Suprapubic skin (tissue), 4 donors: ENCODE data around the gene ISLR2. TPM values are rescaled to one million over a fixed set of nuclear protein-coding genes. Genes with fewer than 3 reads are reported as not detected.

Experiments
- DNase-seq, 2 donors: peaks; one replicate each; pipeline ENCODE4 v3.0.0-alpha.2; 2019; ENCODE audit warnings: low spot score in 2 of 2
- H3K27ac ChIP-seq: fragments of 200-600 bp; sonication (generic); one replicate; pipeline ENCODE4 v1.5.1; 2019
- H3K27me3 ChIP-seq: fragments of 200-600 bp; sonication (generic); one replicate; pipeline ENCODE4 v1.5.1; 2019
- H3K36me3 ChIP-seq: fragments of 200-600 bp; sonication (generic); one replicate; pipeline ENCODE4 v1.5.1; 2019
- H3K4me1 ChIP-seq: fragments of 200-600 bp; sonication (generic); one replicate; pipeline ENCODE4 v1.5.1; 2019
- H3K4me3 ChIP-seq: fragments of 200-600 bp; sonication (generic); one replicate; pipeline ENCODE4 v1.5.1; 2019; ENCODE audit warnings: mild to moderate bottlenecking
- H3K9me3 ChIP-seq: fragments of 200-600 bp; sonication (generic); one replicate; pipeline ENCODE4 v1.5.1; 2019
- EP300 ChIP-seq: sonication (generic); formaldehyde crosslinking; IDR thresholded peaks from one replicate; pipeline ENCODE4 v1.6.1; 2017; ENCODE audit warnings: antibody characterized with exemption
- POLR2A ChIP-seq, 2 donors: fragments of 450-650 bp; IDR thresholded peaks; one replicate each; pipeline ENCODE4 v1.6.1; 2017; ENCODE audit warnings: antibody characterized with exemption in 2 of 2, mild to moderate bottlenecking in 2 of 2, moderate library complexity in 2 of 2
- POLR2AphosphoS5 ChIP-seq, 3 donors: sonication (generic); formaldehyde crosslinking; IDR thresholded peaks; one replicate each; pipeline ENCODE4 v1.6.1; 2017; ENCODE audit warnings: antibody characterized with exemption in 3 of 3
- WGBS: methylation state at CpG from one replicate; pipeline ENCODE4 v1.1.5; 2018; 5-methylcytosine and 5-hydroxymethylcytosine counted together
- total RNA-seq, 4 donors: library from RNA; depleted of rRNA; stranded (reverse); fragments of >200 nt; gene quantifications; one replicate each; pipeline ENCODE4 v1.1.0, GENCODE V29; 2016
- TF ChIP-seq, protein P1 (sequence below), 2 donors: fragments of 200-600 bp in 1 of 2; fragments of 450-650 bp in 1 of 2; sonication (generic) in 1 of 2; IDR thresholded peaks; one replicate each; pipeline ENCODE4 v1.5.1; 2016 to 2019; ENCODE audit warnings: antibody characterized with exemption in 2 of 2, mild to moderate bottlenecking in 1 of 2, moderate library complexity in 1 of 2

The ISLR2 gene
- total RNA-seq, 4 donors from 2014 or later = 0.57 to 1.9 (median 1.1) TPM; not detected in 1

- TF ChIP-seq, protein P1, sequence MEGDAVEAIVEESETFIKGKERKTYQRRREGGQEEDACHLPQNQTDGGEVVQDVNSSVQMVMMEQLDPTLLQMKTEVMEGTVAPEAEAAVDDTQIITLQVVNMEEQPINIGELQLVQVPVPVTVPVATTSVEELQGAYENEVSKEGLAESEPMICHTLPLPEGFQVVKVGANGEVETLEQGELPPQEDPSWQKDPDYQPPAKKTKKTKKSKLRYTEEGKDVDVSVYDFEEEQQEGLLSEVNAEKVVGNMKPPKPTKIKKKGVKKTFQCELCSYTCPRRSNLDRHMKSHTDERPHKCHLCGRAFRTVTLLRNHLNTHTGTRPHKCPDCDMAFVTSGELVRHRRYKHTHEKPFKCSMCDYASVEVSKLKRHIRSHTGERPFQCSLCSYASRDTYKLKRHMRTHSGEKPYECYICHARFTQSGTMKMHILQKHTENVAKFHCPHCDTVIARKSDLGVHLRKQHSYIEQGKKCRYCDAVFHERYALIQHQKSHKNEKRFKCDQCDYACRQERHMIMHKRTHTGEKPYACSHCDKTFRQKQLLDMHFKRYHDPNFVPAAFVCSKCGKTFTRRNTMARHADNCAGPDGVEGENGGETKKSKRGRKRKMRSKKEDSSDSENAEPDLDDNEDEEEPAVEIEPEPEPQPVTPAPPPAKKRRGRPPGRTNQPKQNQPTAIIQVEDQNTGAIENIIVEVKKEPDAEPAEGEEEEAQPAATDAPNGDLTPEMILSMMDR (IDR thresholded peaks at IDR 0.05) = no peak
- no peak for TF ChIP-seq POLR2A (IDR thresholded peaks at IDR 0.05)
- no peak for TF ChIP-seq POLR2AphosphoS5 (IDR thresholded peaks at IDR 0.05)
- no peak for TF ChIP-seq EP300
- DNase-seq = no peak
- 73% methylated on average over 7 of the region's 7 CpGs for WGBS
- Histone ChIP-seq H3K4me1 (no peaks in the 10 kb centered on the region), H3K27me3 (no peaks in the 10 kb centered on the region), H3K9me3 (no peaks in the 10 kb centered on the region), H3K36me3 (no peaks in the 10 kb centered on the region), H3K4me3 (no peak overlapping the region), H3K27ac (no peak overlapping the region)
Observed at GRCh38 chr15:74109713-74110112, 20.7 kb upstream of the ISLR2 start.

DNA sequence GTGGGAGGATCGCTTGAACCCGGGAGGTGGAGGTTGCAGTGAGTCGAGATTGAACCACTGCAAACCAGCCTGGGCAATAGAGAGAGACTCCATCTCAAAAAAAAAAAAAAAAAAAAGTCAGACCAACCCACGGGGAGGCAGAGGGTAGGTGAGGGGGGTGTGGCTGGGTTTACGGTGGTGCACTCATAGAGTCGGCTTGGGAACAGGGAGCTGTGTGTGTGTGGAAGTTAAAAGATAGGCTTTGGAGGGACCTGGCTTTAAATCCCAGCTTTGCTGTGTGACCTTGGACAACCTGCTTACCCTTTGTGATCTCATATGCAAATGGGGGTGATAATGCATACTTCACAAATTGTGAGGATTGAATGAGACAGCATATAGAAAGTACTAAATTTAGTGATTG, 10.0 kb upstream of the ISLR2 start:
- H3K9me3 ChIP-seq = no peaks in the 10 kb centered on the region
- WGBS = 72% methylated on average over 6 of the region's 6 CpGs
- no peaks in the 10 kb centered on the region for H3K4me1 ChIP-seq
- TF ChIP-seq POLR2A (IDR thresholded peaks at IDR 0.05) = no peak
- TF ChIP-seq, protein P1 (IDR thresholded peaks at IDR 0.05) = no peak
- no peak for TF ChIP-seq POLR2AphosphoS5 (IDR thresholded peaks at IDR 0.05)
- no peak for TF ChIP-seq EP300
- H3K4me3 ChIP-seq = no peak overlapping the region
- no peak overlapping the region for H3K27ac ChIP-seq
- no peak for DNase-seq
- H3K27me3 ChIP-seq = peaks cover 49% of the 10 kb centered on the region
- H3K36me3 ChIP-seq = no peaks in the 10 kb centered on the region

- no peak for DNase-seq
- 6% methylated on average over 4 of the region's 4 CpGs for WGBS
- Histone ChIP-seq H3K36me3 (no peaks in the 10 kb centered on the region), H3K4me1 (no peaks in the 10 kb centered on the region), H3K4me3 (no peak overlapping the region), H3K27me3 (peaks cover 52% of the 10 kb centered on the region), H3K27ac (no peak overlapping the region), H3K9me3 (no peaks in the 10 kb centered on the region)
- TF ChIP-seq POLR2A (IDR thresholded peaks at IDR 0.05) = no peak
- no peak for TF ChIP-seq POLR2AphosphoS5 (IDR thresholded peaks at IDR 0.05)
- TF ChIP-seq, protein P1 (IDR thresholded peaks at IDR 0.05) = no peak
- TF ChIP-seq EP300 = no peak
Observed at GRCh38 chr15:74121039-74121438, 9.3 kb upstream of the ISLR2 start.

DNA sequence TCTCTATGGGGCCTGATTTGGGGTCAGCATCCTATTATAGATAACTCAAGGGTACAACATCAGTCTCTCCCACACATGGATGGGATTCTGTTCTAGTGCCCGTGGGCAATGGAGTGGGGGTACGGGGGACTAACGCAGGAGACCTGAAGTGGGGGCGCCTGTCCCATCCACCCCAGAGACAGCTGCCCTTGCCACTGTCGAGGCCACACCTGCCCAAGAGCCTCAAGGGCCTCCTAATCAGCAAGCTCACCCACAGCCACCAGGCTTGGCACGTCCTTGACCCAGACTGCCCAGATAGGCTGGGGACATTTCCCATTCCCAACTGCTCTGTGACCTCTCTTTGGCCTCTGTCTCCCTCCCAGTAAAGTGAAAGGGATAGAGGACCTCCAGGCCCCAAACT, 8.5 kb upstream of the ISLR2 start:
- no peak overlapping the region for H3K27ac ChIP-seq
- no peaks in the 10 kb centered on the region for H3K36me3 ChIP-seq
- no peak overlapping the region for H3K4me3 ChIP-seq
- DNase-seq = no peak
- TF ChIP-seq, protein P1 (IDR thresholded peaks at IDR 0.05) = no peak
- TF ChIP-seq EP300 (no peak), POLR2AphosphoS5 (IDR thresholded peaks at IDR 0.05) (no peak), POLR2A (IDR thresholded peaks at IDR 0.05) (no peak)
- no peaks in the 10 kb centered on the region for H3K4me1 ChIP-seq
- peaks cover 58% of the 10 kb centered on the region for H3K27me3 ChIP-seq
- no peaks in the 10 kb centered on the region for H3K9me3 ChIP-seq
- WGBS = 67% methylated on average over 1 of the region's 6 CpGs

- TF ChIP-seq, protein P1 (IDR thresholded peaks at IDR 0.05) = no peak
- TF ChIP-seq POLR2AphosphoS5 (IDR thresholded peaks at IDR 0.05) = no peak
- no peak for TF ChIP-seq EP300
- no peak for TF ChIP-seq POLR2A (IDR thresholded peaks at IDR 0.05)
- H3K9me3 ChIP-seq = no peaks in the 10 kb centered on the region
- H3K4me1 ChIP-seq = peaks cover 4% of the 10 kb centered on the region
- H3K36me3 ChIP-seq = no peaks in the 10 kb centered on the region
- peaks cover 63% of the 10 kb centered on the region for H3K27me3 ChIP-seq
- 53% methylated on average over 5 of the region's 5 CpGs for WGBS
- no peak for DNase-seq
- H3K4me3 ChIP-seq = no peak overlapping the region
- H3K27ac ChIP-seq = no peak overlapping the region
Observed at GRCh38 chr15:74122403-74123130, 7.8 kb upstream of the ISLR2 start.
